Hepatocyte (in vitro differentiated cells): ENCODE data around the gene KNDC1. TPM values are rescaled to one million over a fixed set of nuclear protein-coding genes. Genes with fewer than 3 reads are reported as not detected.
A peak's percentile ranks its signal among the peaks of the same experiment; 100 is the strongest.

Source experiments
- DNase-seq: peaks from one replicate; pipeline ENCODE4 v3.0.0-alpha.2; 2016; ENCODE audit warnings: low spot score
- H2AFZ ChIP-seq: fragments of 200-600 bp; sonication (generic); 2 replicates; pipeline ENCODE4 v1.6.0; 2016; ENCODE audit warnings: antibody characterized with exemption, mild to moderate bottlenecking
- H3K27ac ChIP-seq: fragments of 200-600 bp; sonication (generic); 2 replicates; pipeline ENCODE4 v1.5.1; 2016; ENCODE audit warnings: mild to moderate bottlenecking
- H3K27me3 ChIP-seq: fragments of 200-600 bp; sonication (generic); 2 replicates; pipeline ENCODE4 v1.6.1; 2016
- H3K36me3 ChIP-seq: fragments of 200-600 bp; sonication (generic); replicated peaks from 2 replicates; pipeline ENCODE4 v1.5.1; 2016; ENCODE audit warnings: low read depth; ENCODE audit not compliant: insufficient read depth
- H3K4me1 ChIP-seq: fragments of 200-600 bp; sonication (generic); 2 replicates; pipeline ENCODE4 v1.5.1; 2016; ENCODE audit warnings: mild to moderate bottlenecking, moderate library complexity; ENCODE audit not compliant: insufficient read depth
- H3K4me2 ChIP-seq: fragments of 200-600 bp; sonication (generic); 2 replicates; pipeline ENCODE4 v1.6.0; 2016
- H3K4me3 ChIP-seq: fragments of 200-600 bp; sonication (generic); 2 replicates; pipeline ENCODE4 v1.5.1; 2016; ENCODE audit warnings: mild to moderate bottlenecking
- H3K79me2 ChIP-seq: fragments of 200-600 bp; sonication (generic); 2 replicates; pipeline ENCODE4 v1.6.0; 2017; ENCODE audit warnings: mild to moderate bottlenecking
- H3K9me2 ChIP-seq: fragments of 200-600 bp; sonication (generic); replicated peaks from 2 replicates; pipeline ENCODE4 v1.6.0; 2017; ENCODE audit warnings: mild to moderate bottlenecking; ENCODE audit not compliant: insufficient read depth
- H3K9me3 ChIP-seq: fragments of 200-600 bp; sonication (generic); 2 replicates; pipeline ENCODE4 v1.5.1; 2016; ENCODE audit warnings: low read depth, mild to moderate bottlenecking
- H4K20me1 ChIP-seq: fragments of 200-600 bp; sonication (generic); 2 replicates; pipeline ENCODE4 v1.6.0; 2016; ENCODE audit warnings: mild to moderate bottlenecking; ENCODE audit not compliant: insufficient read depth, poor library complexity, severe bottlenecking
- EZH2 ChIP-seq: fragments of 200-600 bp; sonication (generic); IDR thresholded peaks from 2 replicates; pipeline ENCODE4 v1.6.1; 2016; ENCODE audit warnings: antibody characterized with exemption, mild to moderate bottlenecking, borderline replicate concordance
- EZH2phosphoT487 ChIP-seq: fragments of 200-600 bp; sonication (generic); IDR thresholded peaks from one replicate; pipeline ENCODE4 v1.6.1; 2018; ENCODE audit warnings: antibody characterized with exemption, mild to moderate bottlenecking, low read depth, moderate library complexity; ENCODE audit not compliant: unreplicated experiment, severe bottlenecking
- WGBS: methylation state at CpG from one replicate; pipeline ENCODE4 v1.1.6; 2016; ENCODE audit warnings: low lambda C conversion rate; ENCODE audit errors: missing lambda C conversion rate; 5-methylcytosine and 5-hydroxymethylcytosine counted together
- polyA plus RNA-seq: library from polyadenylated mRNA; unstranded; fragments of >200 nt; fragmentation: Nextera tagmentation; extraction: Ambion mirVana; gene quantifications from 2 replicates; pipeline ENCODE4 v1.2.1, GENCODE V29; 2016
- total RNA-seq: library from RNA; depleted of rRNA; stranded (reverse); fragments of >200 nt; gene quantifications from 2 replicates; pipeline ENCODE4 v1.2.3, GENCODE V29; 2014
- TF ChIP-seq, protein P1 (sequence below): fragments of 200-600 bp; sonication (generic); IDR thresholded peaks from 2 replicates; pipeline ENCODE4 v1.5.1; 2016; ENCODE audit warnings: antibody characterized with exemption, mild to moderate bottlenecking; ENCODE audit not compliant: poor library complexity

Gene KNDC1
- total and polyA plus RNA-seq, 2 experiments from 2014 or later: 3.8 to 4.3 TPM

DNA sequence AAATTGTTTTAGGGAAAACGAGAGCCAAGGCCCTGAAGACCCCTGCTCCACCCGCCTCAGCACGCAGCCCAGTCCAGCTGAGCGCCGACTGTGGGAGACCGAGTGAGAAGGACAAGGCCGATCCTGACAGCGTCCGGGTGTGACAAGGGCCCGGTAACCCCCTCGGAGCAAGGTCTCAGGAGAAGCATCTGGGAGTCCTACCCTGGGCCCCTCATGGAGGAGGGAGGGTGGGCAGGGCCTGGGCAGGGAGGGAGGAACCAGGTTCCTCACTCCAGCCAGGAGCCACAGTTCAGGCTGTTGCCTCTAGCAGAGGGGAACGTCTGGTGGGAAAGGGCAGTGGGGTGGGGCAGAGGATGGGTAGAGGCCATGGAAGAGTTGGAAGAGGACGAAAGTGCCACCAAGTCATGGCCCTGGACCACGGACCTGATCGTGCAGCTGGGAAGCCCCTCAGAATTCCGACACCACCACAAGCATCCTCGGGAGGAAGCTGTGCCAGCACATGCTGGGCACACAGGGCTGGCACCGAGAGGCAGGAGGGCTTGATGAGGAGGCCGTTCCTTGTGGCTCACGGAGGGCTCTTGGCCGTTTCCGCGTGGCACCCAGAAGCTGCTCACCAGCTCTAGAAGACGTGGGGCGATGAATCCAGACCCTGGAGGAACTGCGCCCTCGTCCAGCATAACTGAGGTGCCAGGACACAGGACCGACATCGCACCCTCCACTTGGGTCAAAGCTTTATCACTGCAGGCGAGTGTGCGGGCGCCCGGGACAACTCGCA, 2.2 kb upstream of the KNDC1 start:
- Histone ChIP-seq H3K27ac (no peak overlapping the region), H3K4me2 (no peak overlapping the region), H3K4me3 (no peak overlapping the region), H3K27me3 (no peaks in the 10 kb centered on the region), H3K9me3 (no peaks in the 10 kb centered on the region), H2AFZ (no peak overlapping the region), H3K4me1 (peaks cover 22% of the 10 kb centered on the region), H3K9me2 (no peaks in the 10 kb centered on the region), H4K20me1 (peaks cover 3% of the 10 kb centered on the region), H3K36me3 (no peaks in the 10 kb centered on the region), H3K79me2 (no peaks in the 10 kb centered on the region)
- DNase-seq: no peak
- TF ChIP-seq EZH2 (no peak), EZH2phosphoT487 (no peak)
- TF ChIP-seq, protein P1, sequence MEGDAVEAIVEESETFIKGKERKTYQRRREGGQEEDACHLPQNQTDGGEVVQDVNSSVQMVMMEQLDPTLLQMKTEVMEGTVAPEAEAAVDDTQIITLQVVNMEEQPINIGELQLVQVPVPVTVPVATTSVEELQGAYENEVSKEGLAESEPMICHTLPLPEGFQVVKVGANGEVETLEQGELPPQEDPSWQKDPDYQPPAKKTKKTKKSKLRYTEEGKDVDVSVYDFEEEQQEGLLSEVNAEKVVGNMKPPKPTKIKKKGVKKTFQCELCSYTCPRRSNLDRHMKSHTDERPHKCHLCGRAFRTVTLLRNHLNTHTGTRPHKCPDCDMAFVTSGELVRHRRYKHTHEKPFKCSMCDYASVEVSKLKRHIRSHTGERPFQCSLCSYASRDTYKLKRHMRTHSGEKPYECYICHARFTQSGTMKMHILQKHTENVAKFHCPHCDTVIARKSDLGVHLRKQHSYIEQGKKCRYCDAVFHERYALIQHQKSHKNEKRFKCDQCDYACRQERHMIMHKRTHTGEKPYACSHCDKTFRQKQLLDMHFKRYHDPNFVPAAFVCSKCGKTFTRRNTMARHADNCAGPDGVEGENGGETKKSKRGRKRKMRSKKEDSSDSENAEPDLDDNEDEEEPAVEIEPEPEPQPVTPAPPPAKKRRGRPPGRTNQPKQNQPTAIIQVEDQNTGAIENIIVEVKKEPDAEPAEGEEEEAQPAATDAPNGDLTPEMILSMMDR: no peak
- 84% methylated on average over 33 of the region's 34 CpGs for WGBS

GRCh38 chr10:133158437-133158755, 1.6 kb upstream of the KNDC1 start:
- H3K27me3 ChIP-seq: no peaks in the 10 kb centered on the region
- H3K27ac ChIP-seq: no peak overlapping the region
- 83% methylated on average over 12 of the region's 12 CpGs for WGBS
- H3K79me2 ChIP-seq: no peaks in the 10 kb centered on the region
- H3K4me2 ChIP-seq: no peak overlapping the region
- no peak for DNase-seq
- H3K9me2 ChIP-seq: no peaks in the 10 kb centered on the region
- no peaks in the 10 kb centered on the region for H3K9me3 ChIP-seq
- no peak overlapping the region for H2AFZ ChIP-seq
- peaks cover 3% of the 10 kb centered on the region for H4K20me1 ChIP-seq
- H3K36me3 ChIP-seq: no peaks in the 10 kb centered on the region
- peaks cover 22% of the 10 kb centered on the region for H3K4me1 ChIP-seq
- no peak for TF ChIP-seq EZH2phosphoT487
- H3K4me3 ChIP-seq: no peak overlapping the region

DNA sequence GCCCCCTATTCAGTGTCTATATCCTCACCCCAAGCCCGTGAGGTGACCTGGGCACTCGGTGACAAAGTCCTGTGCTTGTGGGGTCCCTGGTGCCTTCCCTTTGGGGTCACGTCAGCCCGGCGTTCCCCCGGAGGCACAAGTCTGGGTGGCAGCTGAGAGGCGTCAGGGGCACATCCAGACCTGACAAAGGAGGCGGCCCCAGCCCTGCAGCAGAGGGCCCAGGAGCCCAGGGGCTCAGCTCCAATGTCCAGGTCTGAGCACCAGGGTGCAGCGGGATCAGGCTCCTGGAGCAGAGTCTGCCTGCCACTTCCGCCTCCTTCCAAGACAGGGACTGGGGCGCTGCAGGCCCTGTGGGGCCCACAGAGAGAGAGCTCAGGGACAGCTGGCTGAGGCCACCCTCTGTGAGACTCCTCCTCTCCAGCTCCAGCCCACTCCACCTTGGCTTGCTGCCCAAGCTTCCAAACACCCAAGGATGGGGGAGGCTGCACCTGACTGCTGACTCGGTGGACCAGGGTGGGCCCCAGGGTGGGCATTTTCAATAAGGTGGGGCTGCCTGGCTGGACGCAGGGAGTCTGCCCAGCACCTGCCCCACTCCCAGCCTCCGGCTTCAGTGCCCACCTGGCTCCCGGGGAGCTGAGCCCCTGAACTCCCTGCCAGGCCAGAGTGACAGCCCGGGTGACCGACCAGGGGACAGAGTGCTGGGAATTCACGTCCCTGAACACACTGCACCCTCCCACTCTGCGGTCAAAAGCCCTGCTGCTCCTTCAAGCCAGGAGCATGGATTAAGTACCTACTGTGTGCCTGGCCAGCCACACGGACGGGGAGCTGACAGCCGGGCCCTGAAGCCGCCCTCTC, 1.0 kb upstream of the KNDC1 start:
- no peaks in the 10 kb centered on the region for H3K9me2 ChIP-seq
- no peaks in the 10 kb centered on the region for H3K79me2 ChIP-seq
- peak overlapping the region; percentile 73 for H3K27ac ChIP-seq
- no peak overlapping the region for H3K4me3 ChIP-seq
- WGBS: 57% methylated on average over 20 of the region's 23 CpGs
- no peaks in the 10 kb centered on the region for H3K27me3 ChIP-seq
- H2AFZ ChIP-seq: no peak overlapping the region
- TF ChIP-seq EZH2: no peak
- TF ChIP-seq EZH2phosphoT487: no peak
- TF ChIP-seq, protein P1: peak; percentile 13
- peaks cover 22% of the 10 kb centered on the region for H3K4me1 ChIP-seq
- peak overlapping the region; percentile 100 for H3K4me2 ChIP-seq
- H4K20me1 ChIP-seq: peaks cover 3% of the 10 kb centered on the region
- DNase-seq: peak; percentile 85
- H3K36me3 ChIP-seq: no peaks in the 10 kb centered on the region
- no peaks in the 10 kb centered on the region for H3K9me3 ChIP-seq

DNA sequence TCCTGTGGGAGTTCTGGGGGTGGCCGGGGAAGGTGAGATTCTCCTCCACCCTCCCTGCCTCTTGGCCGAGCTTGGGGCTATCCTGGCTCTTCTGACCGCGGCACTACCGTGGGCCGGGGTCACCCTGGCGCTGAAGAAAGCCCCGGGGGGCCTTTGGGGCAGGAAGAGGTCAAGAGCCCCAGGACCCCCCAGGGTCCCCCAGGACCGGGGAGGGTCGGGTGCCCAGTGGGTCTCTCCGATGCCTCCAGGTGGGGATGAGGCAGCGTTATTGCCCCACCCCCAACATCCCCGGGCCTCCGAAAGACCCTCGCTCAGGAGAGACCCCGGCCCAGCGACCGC, 439 bp upstream of the KNDC1 start:
- no peaks in the 10 kb centered on the region for H3K27me3 ChIP-seq
- WGBS: 11% methylated on average over 13 of the region's 18 CpGs

More for the DNA sequence above, 439 bp upstream of the KNDC1 start:
- H3K9me2 ChIP-seq: no peaks in the 10 kb centered on the region
- no peak overlapping the region for H2AFZ ChIP-seq
- no peak overlapping the region for H3K4me3 ChIP-seq
- no peaks in the 10 kb centered on the region for H3K36me3 ChIP-seq
- peaks cover 22% of the 10 kb centered on the region for H3K4me1 ChIP-seq
- no peaks in the 10 kb centered on the region for H3K9me3 ChIP-seq
- peaks cover 3% of the 10 kb centered on the region for H4K20me1 ChIP-seq
- no peaks in the 10 kb centered on the region for H3K79me2 ChIP-seq
- peak overlapping the region; percentile 100 for H3K4me2 ChIP-seq
- peak overlapping the region; percentile 73 for H3K27ac ChIP-seq
- TF ChIP-seq, protein P1: no peak
- no peak for DNase-seq
